HCT116 (cell line): ENCODE results near the gene FKBP1A. TPM values are rescaled to one million over a fixed set of nuclear protein-coding genes. Genes with fewer than 3 reads are reported as not detected.

Experiments used
- ATAC-seq: fragments of 200-7000 bp; cut with Tn5 transposase; 2 replicates; pipeline ENCODE4 v1.9.1; 2020; ENCODE audit warnings: mild to moderate bottlenecking, moderate library complexity
- BruUV-seq: library from RNA; stranded (reverse); fragments of 400-500 nt; replicated peaks from 2 replicates; lab custom pipeline; 2021; lab: Mats Ljungman, UMichigan
- CTCF ChIA-PET: fragments of 300-600 bp; sonication (Branson Sonifier 250); formaldehyde crosslinking; loops from one replicate; lab custom pipeline; 2021; ENCODE audit warnings: antibody characterized with exemption; lab: Charles Lee
- POLR2A ChIA-PET: fragments of 300-600, 350-600 bp; sonication (Branson Sonifier 250); formaldehyde crosslinking; loops from one replicate; lab custom pipeline; 2021; ENCODE audit warnings: antibody characterized with exemption; lab: Charles Lee
- RAD21 ChIA-PET, 2 experiments: fragments of 300-600 bp; sonication (Branson Sonifier 250); formaldehyde crosslinking; loops; one replicate each; lab custom pipeline; 2023; ENCODE audit warnings: low total read pairs in 2 of 2; ENCODE audit not compliant: uncharacterized antibody in 2 of 2, unreplicated experiment in 2 of 2, low non-redundant PET in 1 of 2; lab: Charles Lee
- DNase-seq: peaks from one replicate; pipeline ENCODE4 v3.0.0-alpha.2; 2010; ENCODE audit warnings: low read depth, low spot score
- H2AFZ ChIP-seq: fragments of 200-600 bp; shearing (Covaris generic), sonication (generic); 2 replicates; pipeline ENCODE4 v1.6.1; 2017; ENCODE audit warnings: low read depth, mixed run types, mixed read lengths, antibody characterized with exemption, low read length; ENCODE audit not compliant: poor library complexity, severe bottlenecking
- H3K27ac ChIP-seq: 2 replicates; pipeline ENCODE4 v1.5.1; 2012; ENCODE audit warnings: low read depth, low read length
- H3K27me3 ChIP-seq: fragments of 200-600 bp; sonication (generic); 2 replicates; pipeline ENCODE4 v1.6.1; 2016; ENCODE audit warnings: mixed run types, low read length, mixed read lengths; ENCODE audit not compliant: insufficient read depth
- H3K36me3 ChIP-seq, 2 experiments: fragments of 200-500 bp in 1 of 2; fragments of 200-600 bp in 1 of 2; sonication (Bioruptor generic) in 1 of 2; sonication (generic) in 1 of 2; 2 replicates each; pipeline versions ENCODE4 v1.5.1 to v1.6.1; 2014 to 2016; ENCODE audit warnings: low read length in 2 of 2, inconsistent platforms in 1 of 2, mixed read lengths in 1 of 2, mixed run types in 1 of 2; ENCODE audit not compliant: insufficient read depth in 2 of 2, control insufficient read depth in 1 of 2
- H3K4me1 ChIP-seq, 2 experiments: fragments of 200-600 bp in 1 of 2; sonication (generic) in 1 of 2; 2 replicates each; pipeline versions ENCODE4 v1.5.1 to v1.6.1; 2012 to 2017; ENCODE audit warnings: low read length in 2 of 2, inconsistent platforms in 1 of 2, mild to moderate bottlenecking in 1 of 2, mixed read lengths in 1 of 2, mixed run types in 1 of 2, moderate library complexity in 1 of 2; ENCODE audit not compliant: insufficient read depth in 2 of 2, control insufficient read depth in 1 of 2
- H3K4me2 ChIP-seq: fragments of 200-600 bp; sonication (generic); 2 replicates; pipeline ENCODE4 v1.6.1; 2017; ENCODE audit warnings: mixed run types, low read length, mixed read lengths
- H3K4me3 ChIP-seq, 2 experiments: fragments of 200-600 bp in 1 of 2; sonication (generic) in 1 of 2; replicated peaks in 1 of 2; 2 replicates each; pipeline ENCODE4 v1.5.1; 2011 to 2016; ENCODE audit warnings: low read length in 2 of 2, control low read depth in 1 of 2, low read depth in 1 of 2, mild to moderate bottlenecking in 1 of 2, mixed read lengths in 1 of 2, mixed run types in 1 of 2
- H3K79me2 ChIP-seq: fragments of 200-600 bp; sonication (generic); 2 replicates; pipeline ENCODE4 v1.6.1; 2017; ENCODE audit warnings: mild to moderate bottlenecking, mixed run types, low read length, moderate library complexity, mixed read lengths; ENCODE audit not compliant: insufficient read depth
- H3K9ac ChIP-seq: fragments of 200-600 bp; sonication (generic); 2 replicates; pipeline ENCODE4 v1.6.1; 2016; ENCODE audit warnings: low read length, mixed read lengths
- H3K9me2 ChIP-seq: fragments of 200-600 bp; sonication (generic), shearing (Covaris generic); 2 replicates; pipeline ENCODE4 v1.6.1; 2017; ENCODE audit warnings: mixed run types, mild to moderate bottlenecking, moderate library complexity; ENCODE audit not compliant: insufficient read depth
- H3K9me3 ChIP-seq, 2 experiments: fragments of 200-500 bp in 1 of 2; fragments of 200-600 bp in 1 of 2; sonication (Bioruptor generic) in 1 of 2; sonication (generic) in 1 of 2; 2 replicates each; pipeline ENCODE4 v1.6.1; 2014 to 2017; ENCODE audit warnings: low read length in 2 of 2, mixed read lengths in 2 of 2, inconsistent platforms in 1 of 2, low read depth in 1 of 2, mild to moderate bottlenecking in 1 of 2, mixed run types in 1 of 2, moderate library complexity in 1 of 2; ENCODE audit not compliant: control insufficient read depth in 1 of 2, insufficient read depth in 1 of 2
- H4K20me1 ChIP-seq: fragments of 200-600 bp; sonication (generic), shearing (Covaris generic); 2 replicates; pipeline ENCODE4 v1.6.1; 2017; ENCODE audit warnings: mixed run types, mild to moderate bottlenecking, moderate library complexity; ENCODE audit not compliant: insufficient read depth
- ATF3 ChIP-seq: IDR thresholded peaks from 2 replicates; pipeline ENCODE4 v1.6.1; 2012
- CBX3 ChIP-seq: IDR thresholded peaks from 2 replicates; pipeline ENCODE4 v1.6.1; 2012; ENCODE audit warnings: low read depth
- CEBPB ChIP-seq: IDR thresholded peaks from 2 replicates; pipeline ENCODE4 v1.6.1; 2012; ENCODE audit warnings: low read depth
- CTCF ChIP-seq, 3 experiments: fragments of 200-600 bp in 1 of 3; sonication (generic) in 1 of 3; IDR thresholded peaks in 2 of 3; conservative IDR thresholded peaks in 1 of 3; 2 replicates each; pipeline ENCODE4 v1.5.1; 2012 to 2017; ENCODE audit warnings: low read depth in 2 of 3, low read length in 2 of 3, antibody characterized with exemption in 1 of 3, borderline replicate concordance in 1 of 3, control low read depth in 1 of 3, mild to moderate bottlenecking in 1 of 3, mixed read lengths in 1 of 3, mixed run types in 1 of 3, moderate library complexity in 1 of 3; ENCODE audit not compliant: insufficient read depth in 1 of 3
- EZH2 ChIP-seq: fragments of 200-600 bp; sonication (generic); IDR thresholded peaks from 2 replicates; pipeline ENCODE4 v1.6.1; 2017; ENCODE audit warnings: antibody characterized with exemption, mixed run types
- EZH2phosphoT487 ChIP-seq: fragments of 200-600 bp; IDR thresholded peaks from 2 replicates; pipeline ENCODE4 v1.6.1; 2018; ENCODE audit warnings: antibody characterized with exemption, borderline replicate concordance
- JUND ChIP-seq: IDR thresholded peaks from 2 replicates; pipeline ENCODE4 v1.6.1; 2012
- MAX ChIP-seq: IDR thresholded peaks from 2 replicates; pipeline ENCODE4 v1.6.1; 2012
- POLR2AphosphoS5 ChIP-seq: IDR thresholded peaks from 2 replicates; pipeline ENCODE4 v1.6.1; 2011; ENCODE audit warnings: mild to moderate bottlenecking, low read depth, low read length, moderate library complexity
- RAD21 ChIP-seq: IDR thresholded peaks from 2 replicates; pipeline ENCODE4 v1.6.1; 2012; ENCODE audit warnings: low read depth, mild to moderate bottlenecking
- REST ChIP-seq: IDR thresholded peaks from 2 replicates; pipeline ENCODE4 v1.6.1; 2012; ENCODE audit warnings: low read depth
- SIN3A ChIP-seq: IDR thresholded peaks from 2 replicates; pipeline ENCODE4 v1.6.1; 2012; ENCODE audit warnings: low read depth
- TCF7L2 ChIP-seq: IDR thresholded peaks from 2 replicates; pipeline ENCODE4 v1.7.0; 2011; ENCODE audit warnings: borderline replicate concordance, inconsistent platforms; ENCODE audit not compliant: insufficient read depth, insufficient read length; ENCODE audit errors: extremely low read depth
- YY1 ChIP-seq: IDR thresholded peaks from 2 replicates; pipeline ENCODE4 v1.6.1; 2011; ENCODE audit warnings: low read length, low read depth, moderate library complexity, mild to moderate bottlenecking; ENCODE audit not compliant: insufficient replicate concordance; ENCODE audit errors: extremely low read depth
- ZFX ChIP-seq: fragments of 450-650 bp; IDR thresholded peaks from 2 replicates; pipeline ENCODE4 v1.6.1; 2017
- ZNF274 ChIP-seq: fragments of 200-500 bp; sonication (Bioruptor generic); IDR thresholded peaks from 2 replicates; pipeline ENCODE4 v1.6.1; 2014; ENCODE audit warnings: mild to moderate bottlenecking, low read depth, low read length, inconsistent platforms
- intact Hi-C: fragments of 100-400 bp; cut with micrococcal nuclease; formaldehyde crosslinking; loops from 2 replicates; pipeline ENCODE4 v1.10.0; 2022
- total RNA-seq: library from RNA; stranded (reverse); gene quantifications from one replicate; pipeline ENCODE4 v1.2.1, GENCODE V29; 2021; ENCODE audit not compliant: unreplicated experiment

The FKBP1A gene
- total RNA-seq, 1 experiment from 2014 or later = 259 TPM

GRCh38 chr20:1353956-1354355 is 38.9 kb downstream of the FKBP1A start:
- RAD21 ChIA-PET = no interaction called here
- no peak overlapping the region for H3K4me3 ChIP-seq
- intact Hi-C loops = no loop called here
- H3K27ac ChIP-seq = no peak overlapping the region
- no TSS peak for BruUV-seq
- CTCF ChIA-PET = no interaction called here
- no peak for DNase-seq
- POLR2A ChIA-PET = no interaction called here
- no peak overlapping the region for H3K4me2 ChIP-seq
- no peak for ATAC-seq
- 0 out of 2 replicates have a peak, but pooled peaks cover 3% of the 10 kb centered on the region for H4K20me1 ChIP-seq
- peaks cover 8 to 12% of the 10 kb centered on the region in 2 experiments; a peak in 3 of 4 replicates for H3K36me3 ChIP-seq
- no peaks in the 10 kb centered on the region for H3K9me2 ChIP-seq
- TF ChIP-seq TCF7L2 (no peak), ZFX (no peak), CEBPB (no peak), REST (no peak), POLR2AphosphoS5 (no peak), CBX3 (no peak), YY1 (no peak), ZNF274 (no peak), CTCF (IDR thresholded peaks at IDR 0.05 in 2 of 3, conservative IDR thresholded peaks at IDR 0.05 in 1 of 3; ENCODE audit: borderline replicate concordance in 1 of 3, insufficient read depth in 1 of 3, low read depth in 2 of 3, low read length in 2 of 3) (no peak), MAX (no peak), ATF3 (no peak), RAD21 (no peak), EZH2 (no peak), SIN3A (no peak), EZH2phosphoT487 (no peak), JUND (no peak)
- H3K4me1 ChIP-seq = no peaks in the 10 kb centered on the region
- no peak overlapping the region for H3K9ac ChIP-seq
- peaks cover 56% of the 10 kb centered on the region for H3K79me2 ChIP-seq
- H3K9me3 ChIP-seq = no peaks in the 10 kb centered on the region
- no peak overlapping the region for H2AFZ ChIP-seq
- no peaks in the 10 kb centered on the region for H3K27me3 ChIP-seq
